Fibroblast of lung (primary cell): Measurements from ENCODE around the gene CREB5.

ENCODE experiments used
- EZH2 ChIP-seq: IDR thresholded peaks from 2 replicates; pipeline ENCODE4 v1.5.1; 2012; ENCODE audit warnings: low read length, control low read depth, mild to moderate bottlenecking; ENCODE audit errors: missing control alignments
- TF ChIP-seq, protein P1 (sequence below), 2 donors: IDR thresholded peaks in 1 of 2; conservative IDR thresholded peaks in 1 of 2; 1 replicate in 1 of 2; 2 replicates in 1 of 2; pipeline ENCODE4 v1.5.1; 2011 to 2012; ENCODE audit warnings: low read length in 2 of 2, control low read depth in 1 of 2, inconsistent platforms in 1 of 2, low read depth in 1 of 2, mild to moderate bottlenecking in 1 of 2

GRCh38 chr7:28544453-28545117 lies 132.3 kb downstream of the CREB5 start:
- no peak for TF ChIP-seq EZH2
- TF ChIP-seq, protein P1, sequence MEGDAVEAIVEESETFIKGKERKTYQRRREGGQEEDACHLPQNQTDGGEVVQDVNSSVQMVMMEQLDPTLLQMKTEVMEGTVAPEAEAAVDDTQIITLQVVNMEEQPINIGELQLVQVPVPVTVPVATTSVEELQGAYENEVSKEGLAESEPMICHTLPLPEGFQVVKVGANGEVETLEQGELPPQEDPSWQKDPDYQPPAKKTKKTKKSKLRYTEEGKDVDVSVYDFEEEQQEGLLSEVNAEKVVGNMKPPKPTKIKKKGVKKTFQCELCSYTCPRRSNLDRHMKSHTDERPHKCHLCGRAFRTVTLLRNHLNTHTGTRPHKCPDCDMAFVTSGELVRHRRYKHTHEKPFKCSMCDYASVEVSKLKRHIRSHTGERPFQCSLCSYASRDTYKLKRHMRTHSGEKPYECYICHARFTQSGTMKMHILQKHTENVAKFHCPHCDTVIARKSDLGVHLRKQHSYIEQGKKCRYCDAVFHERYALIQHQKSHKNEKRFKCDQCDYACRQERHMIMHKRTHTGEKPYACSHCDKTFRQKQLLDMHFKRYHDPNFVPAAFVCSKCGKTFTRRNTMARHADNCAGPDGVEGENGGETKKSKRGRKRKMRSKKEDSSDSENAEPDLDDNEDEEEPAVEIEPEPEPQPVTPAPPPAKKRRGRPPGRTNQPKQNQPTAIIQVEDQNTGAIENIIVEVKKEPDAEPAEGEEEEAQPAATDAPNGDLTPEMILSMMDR (conservative IDR thresholded peaks at IDR 0.05 in 1 of 2, IDR thresholded peaks at IDR 0.05 in 1 of 2; ENCODE audit: low read depth in 1 of 2, low read length in 2 of 2), result no peak
